Neural progenitor cell (in vitro differentiated cells): ENCODE results near the gene GPR179. TPM values are rescaled to one million over a fixed set of nuclear protein-coding genes. Genes with fewer than 3 reads are reported as not detected.
"Not testable (repeated sequence)": the region's sequence is repeated elsewhere in the genome, so short reads cannot be mapped to it uniquely, and the experiment has no call there.

Experiments used
- DNase-seq: peaks from one replicate; pipeline ENCODE4 v3.0.0-alpha.2; 2016; ENCODE audit warnings: low spot score
- H2AFZ ChIP-seq: fragments of 200-600 bp; sonication (generic); replicated peaks from 2 replicates; pipeline ENCODE4 v1.6.1; 2016; ENCODE audit warnings: antibody characterized with exemption
- H3F3A ChIP-seq: fragments of 200-600 bp; sonication (generic); 2 replicates; pipeline ENCODE4 v1.6.1; 2016; ENCODE audit warnings: antibody characterized with exemption, low read depth
- H3K27ac ChIP-seq: fragments of 200-600 bp; sonication (generic); 2 replicates; pipeline ENCODE4 v1.5.1; 2016; ENCODE audit warnings: mild to moderate bottlenecking
- H3K27me3 ChIP-seq: fragments of 200-600 bp; sonication (generic); 2 replicates; pipeline ENCODE4 v1.6.1; 2016; ENCODE audit warnings: mild to moderate bottlenecking, moderate library complexity
- H3K36me3 ChIP-seq: fragments of 200-600 bp; sonication (generic); 2 replicates; pipeline ENCODE4 v1.5.1; 2016
- H3K4me1 ChIP-seq: fragments of 200-600 bp; sonication (generic); 2 replicates; pipeline ENCODE4 v1.6.1; 2016; ENCODE audit warnings: mixed run types
- H3K4me2 ChIP-seq: fragments of 200-600 bp; sonication (generic); 2 replicates; pipeline ENCODE4 v1.6.1; 2016
- H3K4me3 ChIP-seq: fragments of 200-600 bp; sonication (generic); 2 replicates; pipeline ENCODE4 v1.5.1; 2016
- H3K79me2 ChIP-seq: fragments of 200-600 bp; sonication (generic); 2 replicates; pipeline ENCODE4 v1.6.1; 2016; ENCODE audit warnings: low read depth
- H3K9ac ChIP-seq: fragments of 200-600 bp; sonication (generic); 2 replicates; pipeline ENCODE4 v1.6.1; 2016
- H3K9me3 ChIP-seq: fragments of 200-600 bp; sonication (generic); 2 replicates; pipeline ENCODE4 v1.5.1; 2016; ENCODE audit warnings: low read depth
- H4K20me1 ChIP-seq: fragments of 200-600 bp; sonication (generic); 2 replicates; pipeline ENCODE4 v1.6.1; 2016; ENCODE audit warnings: low read depth
- H3K27ac Mint-ChIP-seq: 3 replicates; pipeline ENCODE4 v1.8.0; 2021; ENCODE audit warnings: mixed read lengths
- H3K27me3 Mint-ChIP-seq: 2 replicates; pipeline ENCODE4 v1.8.0; 2022; ENCODE audit warnings: low read depth, mild to moderate bottlenecking, inconsistent platforms, moderate library complexity, mixed read lengths; ENCODE audit not compliant: insufficient read depth
- H3K36me3 Mint-ChIP-seq: 3 replicates; pipeline ENCODE4 v1.8.0; 2021; ENCODE audit warnings: mixed read lengths
- H3K4me1 Mint-ChIP-seq: 3 replicates; pipeline ENCODE4 v1.8.0; 2021; ENCODE audit warnings: mixed read lengths
- H3K4me3 Mint-ChIP-seq: 3 replicates; pipeline ENCODE4 v1.8.0; 2021; ENCODE audit warnings: mild to moderate bottlenecking, moderate library complexity, mixed read lengths
- H3K9me3 Mint-ChIP-seq: 3 replicates; pipeline ENCODE4 v1.8.0; 2020; ENCODE audit warnings: mixed read lengths
- CTCF ChIP-seq: fragments of 200-600 bp; sonication (generic); IDR thresholded peaks from 2 replicates; pipeline ENCODE4 v1.5.1; 2017; ENCODE audit warnings: antibody characterized with exemption, mild to moderate bottlenecking
- total RNA-seq: library from RNA; depleted of rRNA; stranded (reverse); fragments of >200 nt; gene quantifications from 2 replicates; pipeline ENCODE4 v1.2.3, GENCODE V29; 2015; ENCODE audit warnings: low replicate concordance

The GPR179 gene
- total RNA-seq, 1 donor from 2014 or later, result not detected

DNA sequence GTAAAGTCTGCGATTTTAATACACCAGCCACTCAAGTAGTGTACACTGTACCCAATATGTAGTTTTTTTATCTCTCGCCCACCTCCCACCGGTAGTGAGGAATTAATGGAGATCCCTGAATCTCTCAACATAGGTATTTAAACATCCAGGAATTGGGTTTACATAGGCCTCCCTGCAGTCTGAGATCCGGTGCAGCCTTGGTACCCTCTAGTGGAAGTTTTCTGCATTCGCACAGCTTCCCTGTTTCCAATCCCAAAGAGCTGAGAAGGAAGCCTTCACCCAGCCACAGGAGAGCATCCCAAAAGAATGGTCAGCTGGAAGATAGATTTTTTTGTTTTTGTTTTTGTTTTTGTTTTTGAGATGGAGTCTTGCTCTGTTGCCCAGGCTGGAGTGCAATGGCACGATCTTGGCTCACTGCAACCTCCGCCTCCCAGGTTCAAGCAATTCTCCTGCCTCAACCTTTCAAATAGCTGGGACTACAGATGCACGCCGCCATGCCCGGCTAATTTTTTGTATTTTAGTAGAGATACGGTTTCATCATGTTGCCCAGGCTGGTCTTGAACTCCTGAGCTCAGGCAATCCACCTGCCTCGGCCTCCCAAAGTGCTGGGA is 55.4 kb downstream of the GPR179 start:
- H3K27ac ChIP-seq, H4K20me1 ChIP-seq, H3K36me3 Mint-ChIP-seq, H3K79me2 ChIP-seq, H3K4me3 Mint-ChIP-seq, H3K4me1 ChIP-seq, H3K27me3 ChIP-seq, H2AFZ ChIP-seq, H3K4me1 Mint-ChIP-seq, H3F3A ChIP-seq, H3K36me3 ChIP-seq, H3K9me3 Mint-ChIP-seq, H3K4me3 ChIP-seq, H3K27me3 Mint-ChIP-seq, H3K9me3 ChIP-seq, H3K9ac ChIP-seq, H3K27ac Mint-ChIP-seq, H3K4me2 ChIP-seq: not testable (repeated sequence)
- TF ChIP-seq CTCF, result peak; percentile 49
- DNase-seq, result peak; percentile 36

GRCh38 chr17:38286501-38287091 is 57.2 kb downstream of the GPR179 start:
- not testable (repeated sequence) for H3K9me3 Mint-ChIP-seq, H3K36me3 ChIP-seq, H3K9ac ChIP-seq, H3K36me3 Mint-ChIP-seq, H3K27ac Mint-ChIP-seq, H3K4me1 ChIP-seq, H4K20me1 ChIP-seq, H3K4me1 Mint-ChIP-seq, H3K27me3 Mint-ChIP-seq, H3K4me3 Mint-ChIP-seq, H3K4me3 ChIP-seq, H3K79me2 ChIP-seq, H3K27ac ChIP-seq, H3K9me3 ChIP-seq, H3K4me2 ChIP-seq, H3K27me3 ChIP-seq, H3F3A ChIP-seq
- DNase-seq, result peak; percentile 1
- peak overlapping the region; percentile 72 for H2AFZ ChIP-seq

GRCh38 chr17:38285994-38286393 is 57.8 kb downstream of the GPR179 start:
- H3K4me3 Mint-ChIP-seq, H3K27me3 ChIP-seq, H3K36me3 ChIP-seq, H3K9me3 Mint-ChIP-seq, H2AFZ ChIP-seq, H3K4me2 ChIP-seq, H3K27me3 Mint-ChIP-seq, H3K36me3 Mint-ChIP-seq, H3K27ac ChIP-seq, H4K20me1 ChIP-seq, H3K4me1 Mint-ChIP-seq, H3F3A ChIP-seq, H3K9me3 ChIP-seq, H3K9ac ChIP-seq, H3K79me2 ChIP-seq, H3K4me1 ChIP-seq, DNase-seq, H3K27ac Mint-ChIP-seq, H3K4me3 ChIP-seq: not testable (repeated sequence)

Other genes with a start within 250 kb of the GPR179 start
- not detected in 2 replicates for gene TBC1D3E, start 216.0 kb downstream of the GPR179 start, total RNA-seq
- not detected in 2 replicates for gene TBC1D3, start 151.4 kb downstream of the GPR179 start, total RNA-seq
- gene MRPL45, start 46.8 kb downstream of the GPR179 start, total RNA-seq, result 59.0 and 68.3 TPM in 2 replicates
- gene SOCS7, start 7.9 kb upstream of the GPR179 start, total RNA-seq, result 17.8 and 27.0 TPM in 2 replicates
- gene ARHGAP23, start 84.5 kb upstream of the GPR179 start, total RNA-seq, result 6.1 and 14.2 TPM in 2 replicates